ENCODE results near the gene MACROH2A1.

- no peak for TF ChIP-seq CTCF (conservative IDR thresholded peaks at IDR 0.05)
- TF ChIP-seq ZFX (IDR thresholded peaks at IDR 0.05): no peak
These were observed 41.3 kb downstream of the MACROH2A1 start for GRCh38 chr5:135357685-135358084.
